ENCODE data around the gene CATSPERB.

The CATSPERB gene

DNA sequence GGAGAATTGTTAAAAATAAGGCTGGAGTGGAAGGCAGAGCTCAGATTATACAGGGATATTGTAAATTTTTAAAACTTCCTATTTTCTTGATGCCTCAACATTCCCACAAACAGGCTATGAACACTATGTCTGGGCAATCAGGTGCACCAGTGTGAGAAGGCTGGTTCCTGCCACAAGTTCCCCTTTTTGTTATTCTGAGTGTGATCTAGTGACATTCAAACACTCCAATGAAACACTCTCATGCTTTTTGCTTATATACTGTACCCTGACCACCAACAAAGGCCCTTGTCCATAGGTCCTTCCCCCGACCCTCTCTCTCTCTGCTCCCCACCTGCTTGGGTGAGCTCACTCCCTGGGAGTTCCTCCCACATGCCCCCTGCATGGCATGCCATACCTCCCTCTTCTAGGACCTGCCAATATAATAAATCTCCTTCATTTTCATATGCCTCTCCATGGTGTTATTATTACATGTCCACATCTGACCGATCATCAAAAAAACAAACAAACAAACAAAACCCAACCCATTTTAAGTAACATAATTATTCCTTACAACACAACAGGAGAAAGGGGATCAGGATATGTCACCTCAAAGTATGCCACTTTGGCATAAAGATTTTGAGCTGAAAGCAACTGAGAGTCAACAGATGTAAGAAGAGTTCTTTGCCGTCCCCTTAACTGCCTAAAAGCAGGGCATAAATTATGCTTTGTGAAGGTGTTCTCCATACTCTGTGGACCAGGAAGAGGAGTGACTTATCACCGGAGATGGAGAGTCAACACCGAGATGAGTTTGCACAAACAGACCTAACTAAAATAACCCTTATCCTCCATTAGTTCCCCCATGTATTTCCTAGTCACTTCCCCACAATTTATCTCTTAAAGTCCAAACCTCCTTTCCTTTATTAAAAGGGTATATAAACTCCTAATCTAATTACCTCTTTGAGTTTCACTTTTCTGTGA is 42.5 kb upstream of the CATSPERB start:
- Histone ChIP-seq H3K27me3 (ENCODE audit: insufficient read depth, low read length, poor library complexity) (no peaks in the 10 kb centered on the region), H3K4me3 (ENCODE audit: low read depth in 1 of 2, low read length in 2 of 2) (no peak overlapping the region), H3K4me1 (ENCODE audit: insufficient read depth, low read length) (no peaks in the 10 kb centered on the region), H3K36me3 (ENCODE audit: insufficient read depth, low read length) (no peaks in the 10 kb centered on the region), H3K4me2 (ENCODE audit: insufficient read depth, low read length) (no peak overlapping the region), H3K9ac (ENCODE audit: low read depth, low read length) (no peak overlapping the region), H3K27ac (ENCODE audit: low read length) (no peak overlapping the region), H3K79me2 (ENCODE audit: insufficient read depth, low read length) (no peaks in the 10 kb centered on the region), H3K9me3 (ENCODE audit: insufficient read depth, low read length, severe bottlenecking) (no peaks in the 10 kb centered on the region), H2AFZ (ENCODE audit: low read depth, low read length) (no peak overlapping the region), H4K20me1 (ENCODE audit: insufficient read depth, low read length) (no peaks in the 10 kb centered on the region)
- TF ChIP-seq, protein P1, sequence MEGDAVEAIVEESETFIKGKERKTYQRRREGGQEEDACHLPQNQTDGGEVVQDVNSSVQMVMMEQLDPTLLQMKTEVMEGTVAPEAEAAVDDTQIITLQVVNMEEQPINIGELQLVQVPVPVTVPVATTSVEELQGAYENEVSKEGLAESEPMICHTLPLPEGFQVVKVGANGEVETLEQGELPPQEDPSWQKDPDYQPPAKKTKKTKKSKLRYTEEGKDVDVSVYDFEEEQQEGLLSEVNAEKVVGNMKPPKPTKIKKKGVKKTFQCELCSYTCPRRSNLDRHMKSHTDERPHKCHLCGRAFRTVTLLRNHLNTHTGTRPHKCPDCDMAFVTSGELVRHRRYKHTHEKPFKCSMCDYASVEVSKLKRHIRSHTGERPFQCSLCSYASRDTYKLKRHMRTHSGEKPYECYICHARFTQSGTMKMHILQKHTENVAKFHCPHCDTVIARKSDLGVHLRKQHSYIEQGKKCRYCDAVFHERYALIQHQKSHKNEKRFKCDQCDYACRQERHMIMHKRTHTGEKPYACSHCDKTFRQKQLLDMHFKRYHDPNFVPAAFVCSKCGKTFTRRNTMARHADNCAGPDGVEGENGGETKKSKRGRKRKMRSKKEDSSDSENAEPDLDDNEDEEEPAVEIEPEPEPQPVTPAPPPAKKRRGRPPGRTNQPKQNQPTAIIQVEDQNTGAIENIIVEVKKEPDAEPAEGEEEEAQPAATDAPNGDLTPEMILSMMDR (IDR thresholded peaks at IDR 0.05; ENCODE audit: borderline replicate concordance, extremely low read depth, low read length, poor library complexity, severe bottlenecking): no peak
- TF ChIP-seq EZH2 (IDR thresholded peaks at IDR 0.05; ENCODE audit: borderline replicate concordance, low read depth, low read length, severe bottlenecking): no peak
- no peak for DNase-seq
- no peak for ATAC-seq (ENCODE audit: insufficient read depth, low read depth)

DNA sequence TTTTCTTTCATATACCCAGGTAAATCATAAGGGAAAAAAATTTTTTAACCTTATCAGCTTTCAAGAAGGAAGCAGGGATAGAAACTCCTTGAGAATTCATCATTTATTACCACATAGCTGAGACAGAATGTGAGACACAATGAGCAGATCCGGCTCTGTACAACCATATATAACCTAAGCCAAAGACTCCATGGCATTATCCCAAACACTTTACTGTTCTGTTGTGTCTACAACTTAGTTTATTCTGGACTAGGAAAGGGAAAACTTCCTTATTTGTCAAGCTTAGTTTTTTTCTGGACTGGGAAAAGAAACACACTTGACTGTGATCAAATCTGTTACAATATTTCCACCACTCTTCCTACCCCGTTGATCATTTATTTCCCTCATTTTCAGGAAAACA is 38.3 kb upstream of the CATSPERB start:
- no peaks in the 10 kb centered on the region for H3K36me3 ChIP-seq (ENCODE audit: insufficient read depth, low read length)
- no peak overlapping the region for H3K4me2 ChIP-seq (ENCODE audit: insufficient read depth, low read length)
- no peaks in the 10 kb centered on the region for H3K9me3 ChIP-seq (ENCODE audit: insufficient read depth, low read length, severe bottlenecking)
- no peak overlapping the region for H3K27ac ChIP-seq (ENCODE audit: low read length)
- H3K4me3 ChIP-seq (ENCODE audit: low read depth in 1 of 2, low read length in 2 of 2): no peak overlapping the region
- no peak for ATAC-seq (ENCODE audit: insufficient read depth, low read depth)
- no peaks in the 10 kb centered on the region for H3K79me2 ChIP-seq (ENCODE audit: insufficient read depth, low read length)
- TF ChIP-seq EZH2 (IDR thresholded peaks at IDR 0.05; ENCODE audit: borderline replicate concordance, low read depth, low read length, severe bottlenecking): no peak
- TF ChIP-seq, protein P1 (IDR thresholded peaks at IDR 0.05; ENCODE audit: borderline replicate concordance, extremely low read depth, low read length, poor library complexity, severe bottlenecking): no peak
- no peak for DNase-seq
- H2AFZ ChIP-seq (ENCODE audit: low read depth, low read length): no peak overlapping the region
- no peaks in the 10 kb centered on the region for H4K20me1 ChIP-seq (ENCODE audit: insufficient read depth, low read length)
- H3K27me3 ChIP-seq (ENCODE audit: insufficient read depth, low read length, poor library complexity): no peaks in the 10 kb centered on the region
- H3K4me1 ChIP-seq (ENCODE audit: insufficient read depth, low read length): no peaks in the 10 kb centered on the region
- H3K9ac ChIP-seq (ENCODE audit: low read depth, low read length): no peak overlapping the region

DNA sequence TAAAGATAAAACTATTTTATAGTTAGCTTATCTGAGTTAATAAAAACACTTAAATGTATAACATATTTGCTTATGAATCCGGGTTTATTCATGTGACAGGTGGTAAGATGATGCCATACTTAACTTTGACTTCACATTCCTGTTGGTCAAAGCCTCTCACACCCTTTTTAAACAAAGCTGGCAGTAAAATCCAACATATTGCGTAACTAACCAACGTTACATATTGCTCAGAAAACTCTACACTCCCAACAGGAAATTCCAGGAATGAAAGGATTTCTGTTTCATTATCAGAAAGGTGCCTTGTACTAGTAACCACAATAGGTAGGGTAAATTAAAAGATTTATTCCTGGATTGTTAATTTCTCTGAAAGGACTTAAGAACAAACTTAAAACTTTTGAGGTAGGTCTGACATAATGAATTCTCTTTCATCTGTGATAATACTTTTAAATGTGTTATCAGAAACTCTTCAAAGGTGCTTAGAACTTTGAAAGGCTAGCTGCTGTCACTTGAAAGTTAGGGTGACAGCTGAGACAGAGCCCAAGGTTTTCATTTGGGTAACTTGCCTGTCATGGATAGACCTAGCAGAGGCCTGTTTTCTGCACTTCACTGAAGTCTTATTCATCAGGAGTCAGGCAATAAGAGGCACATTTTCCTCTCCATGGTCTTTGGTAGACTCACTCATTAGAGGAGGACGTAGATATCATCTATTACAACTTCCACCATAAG is 23.8 kb upstream of the CATSPERB start:
- TF ChIP-seq, protein P1 (IDR thresholded peaks at IDR 0.05; ENCODE audit: borderline replicate concordance, extremely low read depth, low read length, poor library complexity, severe bottlenecking): no peak
- no peak for TF ChIP-seq EZH2 (IDR thresholded peaks at IDR 0.05; ENCODE audit: borderline replicate concordance, low read depth, low read length, severe bottlenecking)
- Histone ChIP-seq H3K27me3 (ENCODE audit: insufficient read depth, low read length, poor library complexity) (no peaks in the 10 kb centered on the region), H2AFZ (ENCODE audit: low read depth, low read length) (no peak overlapping the region), H3K4me3 (ENCODE audit: low read depth in 1 of 2, low read length in 2 of 2) (no peak overlapping the region), H3K79me2 (ENCODE audit: insufficient read depth, low read length) (no peaks in the 10 kb centered on the region), H3K9ac (ENCODE audit: low read depth, low read length) (no peak overlapping the region), H3K27ac (ENCODE audit: low read length) (no peak overlapping the region), H3K9me3 (ENCODE audit: insufficient read depth, low read length, severe bottlenecking) (peaks cover 16% of the 10 kb centered on the region), H3K4me2 (ENCODE audit: insufficient read depth, low read length) (no peak overlapping the region), H3K4me1 (ENCODE audit: insufficient read depth, low read length) (no peaks in the 10 kb centered on the region), H4K20me1 (ENCODE audit: insufficient read depth, low read length) (no peaks in the 10 kb centered on the region), H3K36me3 (ENCODE audit: insufficient read depth, low read length) (no peaks in the 10 kb centered on the region)
- ATAC-seq (ENCODE audit: insufficient read depth, low read depth) (no peak), DNase-seq (no peak)
